HepG2 (cell line): ENCODE measurements around the gene ITGB8. TPM values are rescaled to one million over a fixed set of nuclear protein-coding genes. Genes with fewer than 3 reads are reported as not detected.

Source experiments
- CBX5 ChIP-seq: sonication (generic); formaldehyde crosslinking; IDR thresholded peaks from 2 replicates; pipeline ENCODE4 v1.4.0; 2020; ENCODE audit warnings: missing genetic modification reagents, borderline replicate concordance
- NKX3-1 ChIP-seq: sonication (generic); formaldehyde crosslinking; IDR thresholded peaks from 2 replicates; pipeline ENCODE4 v1.5.0; 2020; ENCODE audit warnings: missing genetic modification reagents
- ZNF282 ChIP-seq: fragments of 450-650 bp; IDR thresholded peaks from 2 replicates; pipeline ENCODE4 v1.6.1; 2018; ENCODE audit not compliant: partially characterized antibody
- ZNF589 ChIP-seq: sonication (generic); formaldehyde crosslinking; conservative IDR thresholded peaks from 2 replicates; pipeline ENCODE4 v1.8.0; 2022; ENCODE audit warnings: mild to moderate bottlenecking, moderate library complexity, missing genetic modification reagents
- polyA plus RNA-seq, 8 experiments: library from polyadenylated mRNA; depleted of rRNA in 3 of 8; stranded (reverse) in 7 of 8; unstranded in 1 of 8; fragments of >200 nt; fragmentation: Illumina TruSeq in 4 of 8; extraction: Trizol in 4 of 8; gene quantifications; 2 replicates each; pipeline versions ENCODE4 v1.2.1 to v1.2.3, GENCODE V29; 2011 to 2016; ENCODE audit warnings: low read depth in 4 of 8, missing spikeins in 1 of 8, mixed read lengths in 1 of 8; ENCODE audit not compliant: insufficient read depth in 1 of 8
- total RNA-seq, 5 experiments: library from RNA; depleted of rRNA; stranded (reverse); fragments of >200 nt; fragmentation: Illumina TruSeq; extraction: Trizol; gene quantifications; 2 replicates each; pipeline ENCODE4 v1.2.3, GENCODE V29; 2016; ENCODE audit warnings: low read depth in 1 of 5
- TF ChIP-seq, protein P1 (sequence below), 2 experiments: sonication (generic) in 1 of 2; formaldehyde crosslinking in 1 of 2; IDR thresholded peaks; 2 replicates each; pipeline versions ENCODE4 v1.6.1 to v1.9.0; 2014 to 2022; ENCODE audit warnings: antibody characterized with exemption in 1 of 2, borderline replicate concordance in 1 of 2, inconsistent platforms in 1 of 2, low read depth in 1 of 2, missing genetic modification reagents in 1 of 2
- TF ChIP-seq, protein P2 (sequence below): IDR thresholded peaks from 2 replicates; pipeline ENCODE4 v1.4.0; 2020; ENCODE audit warnings: mild to moderate bottlenecking, missing genetic modification reagents

The ITGB8 gene
- total and polyA plus RNA-seq, 2 of the 13 experiments (the other 11 are each of a cell fraction or from before 2014, with no cell fraction given): 0.01 TPM; not detected in 1

DNA sequence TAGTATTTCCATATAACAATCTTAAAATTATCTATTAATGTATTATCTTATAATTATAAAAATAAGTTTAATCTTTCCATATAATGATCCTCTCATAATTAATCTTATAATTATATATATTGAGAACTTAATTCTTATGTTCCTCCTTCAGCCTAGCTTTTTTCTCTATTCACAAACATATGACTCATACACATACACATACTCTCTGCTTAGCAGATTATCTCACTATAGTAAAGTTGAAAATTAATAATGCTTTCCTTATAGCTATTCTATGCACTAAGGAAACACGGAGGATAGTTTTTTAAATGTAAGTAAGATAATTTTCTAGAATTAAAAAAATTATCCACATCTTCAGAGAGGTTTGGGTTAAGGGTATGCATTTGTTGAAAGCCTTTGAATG is 47.7 kb upstream of the ITGB8 start (continued):
- TF ChIP-seq, protein P1, sequence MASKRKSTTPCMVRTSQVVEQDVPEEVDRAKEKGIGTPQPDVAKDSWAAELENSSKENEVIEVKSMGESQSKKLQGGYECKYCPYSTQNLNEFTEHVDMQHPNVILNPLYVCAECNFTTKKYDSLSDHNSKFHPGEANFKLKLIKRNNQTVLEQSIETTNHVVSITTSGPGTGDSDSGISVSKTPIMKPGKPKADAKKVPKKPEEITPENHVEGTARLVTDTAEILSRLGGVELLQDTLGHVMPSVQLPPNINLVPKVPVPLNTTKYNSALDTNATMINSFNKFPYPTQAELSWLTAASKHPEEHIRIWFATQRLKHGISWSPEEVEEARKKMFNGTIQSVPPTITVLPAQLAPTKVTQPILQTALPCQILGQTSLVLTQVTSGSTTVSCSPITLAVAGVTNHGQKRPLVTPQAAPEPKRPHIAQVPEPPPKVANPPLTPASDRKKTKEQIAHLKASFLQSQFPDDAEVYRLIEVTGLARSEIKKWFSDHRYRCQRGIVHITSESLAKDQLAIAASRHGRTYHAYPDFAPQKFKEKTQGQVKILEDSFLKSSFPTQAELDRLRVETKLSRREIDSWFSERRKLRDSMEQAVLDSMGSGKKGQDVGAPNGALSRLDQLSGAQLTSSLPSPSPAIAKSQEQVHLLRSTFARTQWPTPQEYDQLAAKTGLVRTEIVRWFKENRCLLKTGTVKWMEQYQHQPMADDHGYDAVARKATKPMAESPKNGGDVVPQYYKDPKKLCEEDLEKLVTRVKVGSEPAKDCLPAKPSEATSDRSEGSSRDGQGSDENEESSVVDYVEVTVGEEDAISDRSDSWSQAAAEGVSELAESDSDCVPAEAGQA (IDR thresholded peaks at IDR 0.05; ENCODE audit: low read depth): no peak
- TF ChIP-seq, protein P1 (CRISPR knock-in tag; IDR thresholded peaks at IDR 0.05; ENCODE audit: borderline replicate concordance): no peak
- TF ChIP-seq NKX3-1 (CRISPR knock-in tag) (no peak), ZNF589 (CRISPR knock-in tag) (no peak), CBX5 (CRISPR knock-in tag) (no peak), ZNF282 (no peak)
- TF ChIP-seq, protein P2, sequence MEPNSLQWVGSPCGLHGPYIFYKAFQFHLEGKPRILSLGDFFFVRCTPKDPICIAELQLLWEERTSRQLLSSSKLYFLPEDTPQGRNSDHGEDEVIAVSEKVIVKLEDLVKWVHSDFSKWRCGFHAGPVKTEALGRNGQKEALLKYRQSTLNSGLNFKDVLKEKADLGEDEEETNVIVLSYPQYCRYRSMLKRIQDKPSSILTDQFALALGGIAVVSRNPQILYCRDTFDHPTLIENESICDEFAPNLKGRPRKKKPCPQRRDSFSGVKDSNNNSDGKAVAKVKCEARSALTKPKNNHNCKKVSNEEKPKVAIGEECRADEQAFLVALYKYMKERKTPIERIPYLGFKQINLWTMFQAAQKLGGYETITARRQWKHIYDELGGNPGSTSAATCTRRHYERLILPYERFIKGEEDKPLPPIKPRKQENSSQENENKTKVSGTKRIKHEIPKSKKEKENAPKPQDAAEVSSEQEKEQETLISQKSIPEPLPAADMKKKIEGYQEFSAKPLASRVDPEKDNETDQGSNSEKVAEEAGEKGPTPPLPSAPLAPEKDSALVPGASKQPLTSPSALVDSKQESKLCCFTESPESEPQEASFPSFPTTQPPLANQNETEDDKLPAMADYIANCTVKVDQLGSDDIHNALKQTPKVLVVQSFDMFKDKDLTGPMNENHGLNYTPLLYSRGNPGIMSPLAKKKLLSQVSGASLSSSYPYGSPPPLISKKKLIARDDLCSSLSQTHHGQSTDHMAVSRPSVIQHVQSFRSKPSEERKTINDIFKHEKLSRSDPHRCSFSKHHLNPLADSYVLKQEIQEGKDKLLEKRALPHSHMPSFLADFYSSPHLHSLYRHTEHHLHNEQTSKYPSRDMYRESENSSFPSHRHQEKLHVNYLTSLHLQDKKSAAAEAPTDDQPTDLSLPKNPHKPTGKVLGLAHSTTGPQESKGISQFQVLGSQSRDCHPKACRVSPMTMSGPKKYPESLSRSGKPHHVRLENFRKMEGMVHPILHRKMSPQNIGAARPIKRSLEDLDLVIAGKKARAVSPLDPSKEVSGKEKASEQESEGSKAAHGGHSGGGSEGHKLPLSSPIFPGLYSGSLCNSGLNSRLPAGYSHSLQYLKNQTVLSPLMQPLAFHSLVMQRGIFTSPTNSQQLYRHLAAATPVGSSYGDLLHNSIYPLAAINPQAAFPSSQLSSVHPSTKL (CRISPR knock-in tag): no peak
